Spleen (tissue), 7 donors: ENCODE results near the gene FAM20C.

Source experiments
- POLR2A ChIP-seq, 3 donors: fragments of 450-650 bp; IDR thresholded peaks; one replicate each; pipeline ENCODE4 v1.5.1; 2017; ENCODE audit warnings: antibody characterized with exemption in 3 of 3, mild to moderate bottlenecking in 1 of 3
- TF ChIP-seq, protein P1 (sequence below), 11 experiments: fragments of 200-600 bp in 7 of 11; fragments of 450-650 bp in 4 of 11; sonication (generic) in 4 of 11; IDR thresholded peaks in 8 of 11; conservative IDR thresholded peaks in 3 of 11; 1 replicate in 7 of 11; 2 replicates in 4 of 11; pipeline versions ENCODE4 v1.4.0 to v1.8.0; 2016 to 2021; ENCODE audit warnings: antibody characterized with exemption in 11 of 11, inconsistent platforms in 4 of 11, mild to moderate bottlenecking in 1 of 11
- donor health status: DM: no; HTN: no; CAD: no; lungs with moderate emphysema.
- donor health status: DM: no; HTN: no; CAD: no.
- donor health status: DM: no; HTN: no; CAD: no.

DNA sequence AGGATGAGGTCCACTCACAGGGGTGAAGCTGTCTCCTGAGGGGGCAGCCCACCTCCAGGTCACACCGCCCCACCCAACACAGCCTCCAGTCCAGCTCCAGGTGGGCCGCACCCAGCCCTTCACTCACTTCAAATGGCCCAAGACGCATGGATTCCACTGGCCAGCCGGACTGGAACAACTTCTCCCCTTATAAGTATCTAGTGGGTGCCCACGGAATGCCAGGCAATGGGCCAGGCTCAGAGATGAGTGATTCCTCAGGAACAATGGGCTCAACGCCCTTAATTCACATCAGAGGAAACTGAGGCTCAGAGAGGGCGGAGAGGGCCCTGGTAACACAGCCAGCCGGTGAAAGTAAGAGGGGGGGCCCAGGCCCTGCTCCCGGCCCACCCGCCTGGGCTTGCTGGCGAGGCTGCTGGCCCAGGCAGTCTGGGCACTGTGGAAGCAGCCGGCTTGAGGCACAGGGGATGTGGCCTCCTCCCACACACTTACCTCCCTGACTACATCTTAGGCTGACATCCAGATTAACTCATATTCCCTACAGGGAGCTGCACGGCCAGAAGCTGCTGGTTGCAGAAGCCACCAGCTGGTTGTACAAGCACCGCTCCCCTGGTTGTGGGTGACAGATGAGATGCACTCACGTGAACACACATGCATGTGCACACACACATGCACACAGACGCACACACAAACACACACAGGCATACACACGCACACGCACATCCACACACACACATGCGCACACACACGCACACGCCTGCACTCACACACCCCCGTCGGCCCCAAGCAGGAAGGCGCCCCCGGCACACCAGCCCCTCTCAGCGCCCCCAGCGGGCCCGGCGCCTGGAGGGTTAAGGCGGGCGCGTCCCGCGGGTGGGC is 1.0 kb upstream of the FAM20C start:
- TF ChIP-seq, protein P1, sequence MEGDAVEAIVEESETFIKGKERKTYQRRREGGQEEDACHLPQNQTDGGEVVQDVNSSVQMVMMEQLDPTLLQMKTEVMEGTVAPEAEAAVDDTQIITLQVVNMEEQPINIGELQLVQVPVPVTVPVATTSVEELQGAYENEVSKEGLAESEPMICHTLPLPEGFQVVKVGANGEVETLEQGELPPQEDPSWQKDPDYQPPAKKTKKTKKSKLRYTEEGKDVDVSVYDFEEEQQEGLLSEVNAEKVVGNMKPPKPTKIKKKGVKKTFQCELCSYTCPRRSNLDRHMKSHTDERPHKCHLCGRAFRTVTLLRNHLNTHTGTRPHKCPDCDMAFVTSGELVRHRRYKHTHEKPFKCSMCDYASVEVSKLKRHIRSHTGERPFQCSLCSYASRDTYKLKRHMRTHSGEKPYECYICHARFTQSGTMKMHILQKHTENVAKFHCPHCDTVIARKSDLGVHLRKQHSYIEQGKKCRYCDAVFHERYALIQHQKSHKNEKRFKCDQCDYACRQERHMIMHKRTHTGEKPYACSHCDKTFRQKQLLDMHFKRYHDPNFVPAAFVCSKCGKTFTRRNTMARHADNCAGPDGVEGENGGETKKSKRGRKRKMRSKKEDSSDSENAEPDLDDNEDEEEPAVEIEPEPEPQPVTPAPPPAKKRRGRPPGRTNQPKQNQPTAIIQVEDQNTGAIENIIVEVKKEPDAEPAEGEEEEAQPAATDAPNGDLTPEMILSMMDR (IDR thresholded peaks at IDR 0.05 in 8 of 11, conservative IDR thresholded peaks at IDR 0.05 in 3 of 11) = no peak
- no peak for TF ChIP-seq POLR2A (IDR thresholded peaks at IDR 0.05)
